Measurements from ENCODE around the gene SP2.

Gene SP2

GRCh38 chr17:47870056-47870455 is 26.0 kb upstream of the SP2 start:
- DNase-seq (ENCODE audit: low read depth, low spot score): no peak

GRCh38 chr17:47871048-47871447 is 25.0 kb upstream of the SP2 start:
- DNase-seq (ENCODE audit: low read depth, low spot score): no peak

GRCh38 chr17:47872019-47872650 is 23.9 kb upstream of the SP2 start:
- peak; percentile 43 for DNase-seq (ENCODE audit: low read depth, low spot score)

GRCh38 chr17:47872651-47873161 is 23.3 kb upstream of the SP2 start:
- peak; percentile 70 for DNase-seq (ENCODE audit: low read depth, low spot score)

GRCh38 chr17:47873200-47874090 is 22.6 kb upstream of the SP2 start:
- DNase-seq (ENCODE audit: low read depth, low spot score): no peak

GRCh38 chr17:47875011-47875985 is 20.7 kb upstream of the SP2 start:
- DNase-seq (ENCODE audit: low read depth, low spot score): peak; percentile 41

GRCh38 chr17:47877368-47878034 is 18.5 kb upstream of the SP2 start:
- no peak for DNase-seq (ENCODE audit: low read depth, low spot score)

GRCh38 chr17:47878203-47879027 is 17.6 kb upstream of the SP2 start:
- DNase-seq (ENCODE audit: low read depth, low spot score): peak; percentile 16

GRCh38 chr17:47879028-47879585 is 16.9 kb upstream of the SP2 start:
- peak; percentile 29 for DNase-seq (ENCODE audit: low read depth, low spot score)

- DNase-seq (ENCODE audit: low read depth, low spot score): no peak
Observed at GRCh38 chr17:47879776-47880454, 16.1 kb upstream of the SP2 start.

- DNase-seq (ENCODE audit: low read depth, low spot score): peak; percentile 21
Observed at GRCh38 chr17:47882247-47882646, 13.8 kb upstream of the SP2 start.

- DNase-seq (ENCODE audit: low read depth, low spot score): no peak
Observed at GRCh38 chr17:47882695-47883588, 13.1 kb upstream of the SP2 start.

- no peak for DNase-seq (ENCODE audit: low read depth, low spot score)
Observed at GRCh38 chr17:47883589-47884426, 12.2 kb upstream of the SP2 start.

- no peak for DNase-seq (ENCODE audit: low read depth, low spot score)
Observed at GRCh38 chr17:47884427-47884740, 11.7 kb upstream of the SP2 start.

GRCh38 chr17:47884905-47885730 is 10.9 kb upstream of the SP2 start:
- DNase-seq (ENCODE audit: low read depth, low spot score): no peak

- DNase-seq (ENCODE audit: low read depth, low spot score): no peak
Observed at GRCh38 chr17:47888293-47888692, 7.7 kb upstream of the SP2 start.
